Stimulated activated CD4-positive, alpha-beta T cell treated with anti-CD3 and anti-CD28 coated beads, Interleukin-12 subunit alpha, Interleukin-12 subunit beta, amount 100 ng/mL, for 48 hours (primary cell): ENCODE measurements around the gene FTL.

ENCODE experiments used
- DNase-seq, 3 donors: peaks; one replicate each; pipeline ENCODE4 v3.0.0-alpha.2; 2020; ENCODE audit warnings: low read depth in 2 of 3, low spot score in 1 of 3

FTL gene

DNA sequence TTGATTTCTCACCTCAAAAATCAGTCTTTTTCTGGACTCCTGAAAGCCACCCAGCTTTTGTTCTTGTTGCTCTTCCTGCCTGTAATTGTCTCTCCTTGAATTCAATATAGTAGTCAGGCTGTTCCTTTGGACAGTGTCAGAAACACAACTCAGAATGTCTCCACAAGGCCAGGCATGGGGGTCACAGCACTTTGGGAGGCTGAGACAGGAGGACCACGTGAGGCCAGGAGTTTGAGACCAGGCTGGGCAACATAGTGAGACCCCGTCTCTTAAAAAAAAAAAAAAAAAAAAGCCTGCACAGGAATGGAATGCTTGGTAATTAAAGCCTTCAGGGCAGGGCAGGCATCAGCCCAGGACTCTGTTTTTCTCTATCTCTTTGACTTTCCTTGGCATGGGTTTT, 19.3 kb upstream of the FTL start:
- no peak for DNase-seq

DNA sequence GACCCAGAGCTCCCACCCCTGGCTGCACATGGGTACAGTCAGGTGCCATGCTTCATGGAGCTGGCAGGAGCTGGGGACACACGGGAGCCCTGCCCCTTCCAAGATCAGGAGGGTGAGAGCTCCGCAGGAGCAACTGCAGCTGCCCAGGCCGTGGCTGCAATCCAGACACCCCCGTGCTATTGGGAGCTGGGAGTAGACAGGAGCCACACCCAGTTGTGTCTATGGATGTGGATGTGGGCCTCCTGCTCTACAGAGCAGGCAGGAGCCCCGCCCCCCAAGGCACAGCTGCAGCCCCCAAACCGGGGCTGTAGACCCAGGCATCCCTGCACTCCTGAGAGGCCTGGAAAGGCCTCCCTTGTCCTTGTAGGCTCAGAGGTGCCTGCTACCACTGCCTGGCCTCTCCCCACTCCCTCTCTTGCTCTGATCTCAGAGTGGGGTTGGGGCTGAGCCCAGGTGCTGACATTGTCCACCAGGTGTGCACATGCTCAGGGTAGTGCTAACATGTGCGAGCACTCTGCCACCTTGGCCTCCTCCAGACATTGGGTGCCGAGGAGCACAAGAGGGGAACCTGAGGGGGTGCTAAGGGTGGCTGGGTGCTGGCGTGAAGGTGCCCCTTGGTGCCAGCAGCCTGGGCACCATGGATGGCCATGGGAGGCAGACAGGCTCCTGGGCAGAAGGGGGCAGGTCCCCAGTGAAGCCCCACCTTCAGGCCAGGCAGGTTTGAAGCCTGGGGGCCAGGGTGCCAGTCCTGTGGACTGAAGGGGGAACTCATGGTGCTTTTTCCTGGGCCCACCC, 18.4 kb upstream of the FTL start:
- no peak for DNase-seq

- no peak for DNase-seq
These were observed 17.9 kb upstream of the FTL start for GRCh38 chr19:48947258-48947542.

DNA sequence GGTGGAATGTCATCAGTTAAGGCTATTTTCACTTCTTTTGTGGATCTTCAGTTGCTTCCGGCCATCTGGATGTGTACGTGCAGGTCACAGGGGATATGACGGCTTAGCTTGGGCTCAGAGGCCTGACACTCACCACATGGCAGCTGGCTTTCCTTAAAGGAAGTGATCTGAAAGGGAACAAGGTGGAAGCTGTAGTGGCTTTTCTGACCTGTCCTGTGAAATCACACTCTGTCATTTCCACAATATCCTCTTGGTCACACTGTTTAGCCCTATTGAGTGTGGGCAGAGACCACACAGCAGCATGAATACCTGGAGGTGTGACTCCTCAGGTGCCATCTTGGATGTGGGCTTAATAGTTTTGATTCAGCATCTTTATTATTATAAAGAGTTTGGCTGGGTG, 14.9 kb upstream of the FTL start:
- no peak for DNase-seq

DNA sequence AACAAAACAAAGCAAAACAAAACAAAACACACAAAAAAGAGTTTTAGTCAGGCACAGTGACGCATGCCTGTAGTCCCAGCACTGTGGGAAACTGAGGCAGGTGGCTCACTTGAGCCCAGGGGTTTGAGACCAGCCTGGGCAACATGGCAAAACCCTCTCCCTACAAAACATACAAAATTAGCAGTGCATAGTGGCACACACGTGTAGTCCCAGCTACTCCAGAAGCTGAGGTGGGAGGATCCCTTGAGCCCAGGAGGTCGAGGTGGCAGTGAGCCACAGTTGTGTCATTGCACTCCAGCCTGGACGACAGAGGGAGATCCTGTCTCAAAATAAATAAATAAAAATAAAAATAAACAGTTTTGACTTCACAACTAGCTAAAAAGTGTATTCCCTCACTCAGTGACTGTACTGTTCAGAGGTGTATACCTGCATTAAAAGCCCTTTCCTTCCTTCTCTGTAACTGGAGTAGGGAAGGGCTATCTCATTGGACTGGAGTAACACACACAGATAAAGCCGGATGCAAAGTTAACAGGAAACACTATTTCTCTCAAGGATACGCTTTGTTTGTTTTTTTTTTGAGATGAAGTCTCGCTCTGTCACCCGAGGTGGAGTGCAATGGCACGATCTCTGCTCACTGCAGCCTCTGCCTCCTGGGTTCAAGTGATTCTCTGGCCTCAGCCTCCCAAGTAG, 14.1 kb upstream of the FTL start:
- DNase-seq = no peak

DNA sequence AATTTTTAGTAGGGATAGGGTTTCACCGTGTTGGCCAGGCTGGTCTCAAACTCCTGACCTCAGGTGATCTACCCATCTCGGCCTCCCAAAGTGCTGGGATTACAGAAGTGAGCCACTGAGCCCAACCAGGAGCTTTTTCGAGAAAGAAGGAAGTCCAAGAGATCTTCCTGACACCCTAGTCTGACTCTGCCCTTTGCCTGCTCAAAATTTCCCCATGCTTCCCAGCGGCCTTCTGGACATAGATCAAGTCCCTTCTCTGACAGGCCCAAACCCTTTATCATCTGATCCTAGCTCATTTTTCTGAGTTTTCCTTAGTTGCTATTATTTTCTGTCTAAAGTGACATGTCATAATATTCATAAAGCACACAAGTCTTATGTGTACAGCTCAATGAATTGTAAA, 12.0 kb upstream of the FTL start:
- no peak for DNase-seq

DNA sequence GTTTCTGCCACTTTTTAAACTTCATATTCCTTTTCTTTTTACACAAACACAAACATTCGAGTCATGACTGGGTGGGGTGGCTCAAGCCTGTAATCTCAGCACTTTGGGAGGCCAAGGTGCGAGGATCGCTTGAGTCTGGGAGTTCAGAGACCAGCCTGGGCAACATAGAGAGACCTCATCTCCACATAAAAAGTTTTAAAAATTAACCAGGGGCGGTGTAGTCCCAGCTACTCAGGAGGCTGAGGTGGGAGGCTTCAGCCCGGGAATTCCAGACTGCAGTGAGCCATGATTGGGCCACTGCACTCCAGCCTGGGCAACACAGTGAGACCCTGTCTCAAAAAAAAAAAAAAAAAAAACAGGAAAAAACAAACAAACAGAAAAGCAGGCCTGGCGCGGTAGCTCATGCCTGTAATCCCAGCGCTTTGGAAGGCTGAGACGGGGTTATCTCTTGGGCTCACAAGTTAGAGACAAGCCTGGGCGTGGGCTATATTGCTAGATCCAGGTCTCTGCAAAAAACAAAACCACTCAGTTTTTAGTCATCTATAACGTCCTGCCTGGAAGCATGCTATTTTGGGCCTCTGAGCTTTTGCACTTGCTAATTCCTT, 11.0 kb upstream of the FTL start:
- DNase-seq = no peak

DNA sequence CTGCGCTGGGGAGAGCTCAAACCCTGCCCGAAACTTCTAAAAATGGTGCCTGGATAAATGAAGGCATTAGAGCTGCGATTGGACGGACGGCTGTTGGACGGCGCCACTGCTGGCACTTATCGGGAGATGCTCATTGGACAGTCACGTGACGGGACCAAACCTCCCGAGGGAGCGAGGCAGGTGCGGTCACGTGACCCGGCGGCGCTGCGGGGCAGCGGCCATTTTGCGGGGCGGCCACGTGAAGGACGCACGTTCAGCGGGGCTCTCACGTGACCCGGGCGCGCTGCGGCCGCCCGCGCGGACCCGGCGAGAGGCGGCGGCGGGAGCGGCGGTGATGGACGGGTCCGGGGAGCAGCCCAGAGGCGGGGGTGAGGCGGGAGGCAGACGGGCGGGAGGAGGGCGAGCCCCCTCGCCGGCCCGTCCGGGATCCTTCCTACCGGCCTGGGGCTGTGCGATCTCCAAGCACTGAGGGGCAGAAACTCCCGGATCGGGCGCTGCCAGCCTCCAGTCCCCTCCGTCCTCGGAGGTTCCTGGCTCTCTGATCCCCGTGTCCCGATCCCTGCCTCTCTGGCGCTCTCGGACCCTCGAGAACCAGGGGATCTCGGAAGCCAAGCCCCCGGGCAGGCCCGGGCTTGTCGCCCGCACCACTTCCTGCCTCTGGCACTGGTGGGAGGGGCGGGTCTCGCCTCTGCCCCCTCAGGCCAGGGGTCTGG, 10.4 kb upstream of the FTL start, which contains the start of gene BAX:
BAX (plus strand) TSS at position 281 of the 713 bp plus-strand sequence; CDS start at position 335, 54 bp downstream.
- DNase-seq = peak; percentile 94 to 97 (median 95)

- no peak for DNase-seq
These were observed 9.7 kb upstream of the FTL start for GRCh38 chr19:48955308-48955958.

GRCh38 chr19:48958006-48958405, 7.1 kb upstream of the FTL start:
- no peak for DNase-seq

- no peak for DNase-seq
These were observed 5.5 kb upstream of the FTL start for GRCh38 chr19:48959341-48960239.

DNA sequence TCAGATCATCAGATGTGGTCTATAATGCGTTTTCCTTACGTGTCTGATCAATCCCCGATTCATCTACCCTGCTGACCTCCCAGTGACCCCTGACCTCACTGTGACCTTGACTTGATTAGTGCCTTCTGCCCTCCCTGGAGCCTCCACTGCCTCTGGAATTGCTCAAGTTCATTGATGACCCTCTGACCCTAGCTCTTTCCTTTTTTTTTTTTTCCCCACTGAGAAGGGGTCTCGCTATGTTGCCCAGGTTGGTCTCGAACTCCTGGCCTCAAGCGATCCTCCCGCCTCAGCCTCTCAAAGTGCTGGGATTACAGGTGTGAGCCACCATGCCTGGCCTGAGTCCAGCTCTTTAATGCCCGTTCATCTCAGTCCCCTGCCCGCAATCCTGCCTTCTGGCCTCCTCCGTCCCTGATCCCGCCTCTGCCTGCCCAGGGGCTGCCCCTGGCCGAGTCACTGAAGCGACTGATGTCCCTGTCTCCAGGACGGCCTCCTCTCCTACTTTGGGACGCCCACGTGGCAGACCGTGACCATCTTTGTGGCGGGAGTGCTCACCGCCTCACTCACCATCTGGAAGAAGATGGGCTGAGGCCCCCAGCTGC, 4.0 kb upstream of the FTL start:
- no peak for DNase-seq

- DNase-seq = no peak
These were observed 3.5 kb upstream of the FTL start for GRCh38 chr19:48961673-48962028.

- DNase-seq = peak in 1 of 3 donors; percentile 54
These were observed 2.9 kb upstream of the FTL start for GRCh38 chr19:48962029-48962848.

DNA sequence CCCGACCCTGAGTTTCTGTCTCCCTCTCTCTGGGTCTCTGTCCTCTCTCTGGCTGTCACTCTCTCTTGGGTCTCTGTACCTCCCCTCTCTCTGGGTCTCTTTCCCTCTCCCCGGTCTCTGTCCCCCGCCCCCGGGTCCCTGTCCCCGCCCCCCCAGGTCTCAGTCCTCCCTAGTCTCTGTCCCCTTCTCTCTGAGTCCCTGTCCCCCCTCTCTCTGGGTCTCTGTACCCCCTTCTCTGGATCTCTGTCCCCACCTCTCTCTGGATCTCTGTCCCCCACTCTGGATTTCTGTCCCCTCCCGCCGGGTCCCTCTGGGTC, 2.3 kb upstream of the FTL start:
- DNase-seq = no peak

DNA sequence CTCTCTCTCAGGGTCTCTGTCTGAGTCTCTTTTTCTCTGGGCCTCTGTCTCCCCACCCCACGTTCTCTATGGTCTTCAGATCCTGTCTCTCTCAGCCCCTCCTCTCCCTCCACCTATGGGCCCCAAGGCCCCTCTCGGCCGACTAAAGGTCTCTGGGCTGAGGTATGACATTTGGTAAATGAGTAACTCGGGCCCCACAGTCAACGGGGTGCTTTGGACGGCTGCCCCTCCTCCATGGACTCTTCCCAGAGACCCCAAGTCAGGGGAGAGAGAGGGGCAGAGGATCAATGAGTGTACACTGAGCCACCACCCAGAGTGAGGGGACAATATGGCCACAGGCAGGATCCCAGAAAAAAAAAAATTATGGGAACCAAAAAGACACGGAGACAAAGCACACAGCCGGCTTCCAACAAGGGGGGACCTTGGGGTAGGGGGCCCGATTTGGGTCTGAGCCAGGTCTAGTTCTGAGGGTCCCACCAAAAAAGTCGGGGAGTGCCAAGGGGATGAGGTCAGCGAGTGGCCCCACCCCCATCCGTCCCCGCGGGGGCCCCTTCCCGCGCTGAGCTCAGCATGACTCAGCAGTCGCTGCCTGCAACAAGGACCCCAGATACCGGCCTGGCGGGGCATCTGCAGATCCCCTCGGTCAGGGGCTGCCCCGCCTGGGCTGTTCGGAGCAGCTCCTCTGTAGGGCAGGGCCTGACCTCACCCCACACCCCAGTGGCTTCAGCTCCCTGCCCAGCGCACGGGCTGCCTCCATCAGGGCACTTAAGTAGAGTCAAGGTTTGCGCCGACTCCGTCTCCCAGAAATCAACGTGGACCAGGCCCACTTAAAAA, 1.5 kb upstream of the FTL start:
- peak; percentile 56 to 61 (median 58) for DNase-seq

- no peak for DNase-seq
These were observed 687 bp upstream of the FTL start for GRCh38 chr19:48964205-48965039.
